OCI-LY7 (cell line): Measurements from ENCODE around the gene ECE1.

Source experiments
- EZH2phosphoT487 ChIP-seq: fragments of 200-600 bp; sonication (generic); IDR thresholded peaks from 2 replicates; pipeline ENCODE4 v1.6.1; 2018; ENCODE audit warnings: low read depth, borderline replicate concordance, mild to moderate bottlenecking, mixed run types, antibody characterized with exemption, low read length, moderate library complexity, mixed read lengths
- TF ChIP-seq, protein P1 (sequence below): fragments of 200-600 bp; sonication (generic); conservative IDR thresholded peaks from 2 replicates; pipeline ENCODE4 v1.5.1; 2014; ENCODE audit warnings: mild to moderate bottlenecking, antibody characterized with exemption, low read length, moderate library complexity, mixed read lengths

DNA sequence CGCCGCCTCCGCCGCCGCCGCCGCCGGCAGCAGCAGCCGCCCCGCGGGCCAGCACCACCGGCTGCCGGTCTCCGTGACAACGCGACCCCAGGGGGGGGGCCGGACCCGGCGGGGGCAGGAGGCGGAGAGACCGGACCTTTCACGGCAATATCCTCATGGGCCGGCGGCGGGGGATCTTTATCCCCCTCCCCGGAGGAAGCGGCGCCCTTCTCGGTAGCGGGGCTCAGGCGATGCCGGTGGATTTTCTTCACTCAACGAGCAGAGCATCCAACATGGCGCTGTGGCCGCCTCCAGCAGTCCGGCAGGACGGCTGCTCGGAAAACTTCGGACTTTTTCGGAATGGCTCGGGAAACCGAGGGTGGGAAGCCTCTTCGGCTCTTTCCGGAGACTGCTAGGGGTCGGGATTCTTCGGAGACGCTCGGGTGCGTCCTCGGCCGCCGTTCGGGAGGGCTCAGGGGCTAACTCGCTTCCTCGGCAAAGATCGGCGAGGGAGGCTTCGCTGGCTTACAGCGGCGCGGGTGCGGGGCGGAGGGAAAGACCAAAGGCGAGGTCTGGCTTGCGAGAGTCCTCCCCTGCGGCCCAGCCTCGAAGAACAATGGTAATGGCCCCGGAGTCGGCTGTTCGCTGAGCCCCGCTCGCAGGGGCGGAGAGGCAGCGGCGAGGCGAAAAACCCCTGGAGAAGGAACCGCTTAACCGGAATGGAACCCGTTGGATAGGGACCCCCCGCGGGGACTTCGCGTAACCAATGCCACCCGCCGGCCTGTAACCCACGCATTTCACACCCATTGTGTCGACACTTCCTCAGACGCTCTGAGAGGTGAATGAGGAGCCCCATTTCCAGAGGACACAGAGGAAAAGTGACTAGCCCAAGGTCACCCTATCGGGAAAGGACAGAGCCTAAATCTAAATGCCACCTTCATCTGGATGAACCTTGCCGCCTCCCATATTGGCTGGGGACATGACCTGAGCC, 113.4 kb downstream of the ECE1 start, which contains the start of gene EIF4G3:
- TF ChIP-seq, protein P1, sequence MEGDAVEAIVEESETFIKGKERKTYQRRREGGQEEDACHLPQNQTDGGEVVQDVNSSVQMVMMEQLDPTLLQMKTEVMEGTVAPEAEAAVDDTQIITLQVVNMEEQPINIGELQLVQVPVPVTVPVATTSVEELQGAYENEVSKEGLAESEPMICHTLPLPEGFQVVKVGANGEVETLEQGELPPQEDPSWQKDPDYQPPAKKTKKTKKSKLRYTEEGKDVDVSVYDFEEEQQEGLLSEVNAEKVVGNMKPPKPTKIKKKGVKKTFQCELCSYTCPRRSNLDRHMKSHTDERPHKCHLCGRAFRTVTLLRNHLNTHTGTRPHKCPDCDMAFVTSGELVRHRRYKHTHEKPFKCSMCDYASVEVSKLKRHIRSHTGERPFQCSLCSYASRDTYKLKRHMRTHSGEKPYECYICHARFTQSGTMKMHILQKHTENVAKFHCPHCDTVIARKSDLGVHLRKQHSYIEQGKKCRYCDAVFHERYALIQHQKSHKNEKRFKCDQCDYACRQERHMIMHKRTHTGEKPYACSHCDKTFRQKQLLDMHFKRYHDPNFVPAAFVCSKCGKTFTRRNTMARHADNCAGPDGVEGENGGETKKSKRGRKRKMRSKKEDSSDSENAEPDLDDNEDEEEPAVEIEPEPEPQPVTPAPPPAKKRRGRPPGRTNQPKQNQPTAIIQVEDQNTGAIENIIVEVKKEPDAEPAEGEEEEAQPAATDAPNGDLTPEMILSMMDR, result no peak
- no peak for TF ChIP-seq EZH2phosphoT487
